Immature natural killer cell (primary cell): ENCODE results near the gene ZNF492. TPM values are rescaled to one million over a fixed set of nuclear protein-coding genes. Genes with fewer than 3 reads are reported as not detected.
"Not testable (repeated sequence)": the region's sequence is repeated elsewhere in the genome, so short reads cannot be mapped to it uniquely, and the experiment has no call there.

ENCODE experiments used
- DNase-seq, 3 donors: peaks; one replicate each; pipeline ENCODE4 v3.0.0; 2022; ENCODE audit warnings: mixed read lengths in 1 of 3
- H3K27ac Mint-ChIP-seq, 6 donors: one replicate each; pipeline ENCODE4 v1.8.0; 2020; ENCODE audit warnings: mixed read lengths in 6 of 6, mild to moderate bottlenecking in 5 of 6, inconsistent platforms in 4 of 6, moderate library complexity in 3 of 6
- H3K27me3 Mint-ChIP-seq, 3 donors: one replicate each; pipeline ENCODE4 v1.8.0; 2020 to 2021; ENCODE audit warnings: low read depth in 3 of 3, mild to moderate bottlenecking in 3 of 3, mixed read lengths in 3 of 3, moderate library complexity in 3 of 3, inconsistent platforms in 1 of 3
- H3K36me3 Mint-ChIP-seq, 3 donors: one replicate each; pipeline ENCODE4 v1.8.0; 2020; ENCODE audit warnings: mixed read lengths in 3 of 3, inconsistent platforms in 2 of 3, mild to moderate bottlenecking in 2 of 3
- H3K4me1 Mint-ChIP-seq, 2 donors: one replicate each; pipeline ENCODE4 v1.8.0; 2020; ENCODE audit warnings: inconsistent platforms in 2 of 2, mild to moderate bottlenecking in 2 of 2, mixed read lengths in 2 of 2, moderate library complexity in 1 of 2
- H3K4me3 Mint-ChIP-seq, 5 donors: one replicate each; pipeline ENCODE4 v1.8.0; 2020; ENCODE audit warnings: mild to moderate bottlenecking in 5 of 5, mixed read lengths in 5 of 5, inconsistent platforms in 3 of 5, moderate library complexity in 3 of 5
- H3K9me3 Mint-ChIP-seq, 6 donors: one replicate each; pipeline ENCODE4 v1.8.0; 2020; ENCODE audit warnings: mild to moderate bottlenecking in 6 of 6, mixed read lengths in 6 of 6, inconsistent platforms in 4 of 6, moderate library complexity in 3 of 6
- polyA plus RNA-seq, 3 donors: library from polyadenylated mRNA; unstranded; fragments of 300-500 nt; fragmentation: Illumina TruSeq; gene quantifications; one replicate each; pipeline ENCODE4 v1.2.3, GENCODE V29; 2021

Gene ZNF492
- polyA plus RNA-seq, 3 donors from 2014 or later, result 0.05 to 0.08 TPM; not detected in 1

DNA sequence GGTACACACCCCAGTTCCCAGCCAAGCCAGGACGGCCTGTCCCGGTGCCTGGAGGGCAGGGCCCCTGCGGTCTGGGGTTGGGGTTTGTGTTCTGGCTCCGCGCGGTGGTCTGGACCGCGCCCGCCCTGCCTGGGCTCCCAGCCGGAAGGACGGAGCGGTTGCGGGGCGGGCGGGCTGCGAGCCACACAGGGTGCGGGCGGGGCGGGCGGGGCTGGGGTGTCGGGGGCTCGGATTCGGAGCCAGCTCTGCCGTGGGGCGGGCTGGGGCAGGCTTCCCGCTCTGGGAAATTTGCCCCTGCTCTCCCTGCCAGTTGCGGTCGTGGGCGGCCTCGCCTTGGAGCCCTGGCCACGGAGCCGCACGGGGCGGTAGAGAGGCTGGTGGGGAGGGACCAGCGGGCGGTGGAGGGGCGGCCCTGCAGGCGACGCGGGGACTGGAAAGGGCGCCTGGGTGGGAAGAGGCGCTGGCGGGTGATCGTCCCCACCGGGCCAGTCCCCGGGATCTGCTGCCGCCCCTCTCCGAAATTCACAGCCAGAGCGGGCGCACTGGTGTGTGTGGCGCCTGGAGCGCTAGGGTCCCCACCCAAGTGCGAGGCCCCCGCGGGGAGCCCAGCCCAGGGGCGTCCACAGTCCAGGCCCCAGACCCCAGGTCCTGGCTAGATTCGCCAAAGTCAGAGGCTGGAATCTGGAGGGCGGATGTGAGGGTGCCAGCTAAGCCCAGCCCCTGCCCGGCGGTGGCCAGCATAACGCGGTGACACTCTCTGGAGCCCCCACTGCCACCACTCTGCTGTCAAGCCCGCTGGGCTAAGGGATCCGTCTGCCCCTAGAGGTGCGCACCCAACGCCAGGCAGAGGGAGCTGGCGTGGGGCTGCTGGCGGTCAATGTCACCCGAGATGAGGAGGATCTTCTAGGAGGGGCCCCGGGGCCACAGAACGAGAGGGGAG, 11.0 kb upstream of the ZNF492 start:
- Mint-ChIP-seq H3K27ac (no peak overlapping the region), H3K4me1 (no peaks in the 10 kb centered on the region), H3K4me3 (no peak overlapping the region), H3K9me3 (peaks cover 3 to 14% (median 9%) of the 10 kb centered on the region in 6 donors), H3K27me3 (peaks cover 0 to 5% (median 4%) of the 10 kb centered on the region in 3 donors), H3K36me3 (no peaks in the 10 kb centered on the region)
- no peak for DNase-seq

- Mint-ChIP-seq H3K36me3 (no peaks in the 10 kb centered on the region), H3K4me3 (no peak overlapping the region), H3K27me3 (peaks cover 0 to 5% (median 4%) of the 10 kb centered on the region in 3 donors), H3K27ac (no peak overlapping the region), H3K9me3 (peaks cover 3 to 10% (median 9%) of the 10 kb centered on the region in 6 donors), H3K4me1 (no peaks in the 10 kb centered on the region)
- no peak for DNase-seq
Measured at GRCh38 chr19:22623841-22624221, 10.3 kb upstream of the ZNF492 start.

GRCh38 chr19:22625266-22626035, 8.7 kb upstream of the ZNF492 start:
- H3K4me1 Mint-ChIP-seq, result no peaks in the 10 kb centered on the region
- H3K27ac Mint-ChIP-seq, result no peak overlapping the region
- peaks cover 0 to 10% (median 4%) of the 10 kb centered on the region in 6 donors for H3K9me3 Mint-ChIP-seq
- H3K36me3 Mint-ChIP-seq, result no peaks in the 10 kb centered on the region
- no peak overlapping the region for H3K4me3 Mint-ChIP-seq
- H3K27me3 Mint-ChIP-seq, result peaks cover 0 to 5% (median 0%) of the 10 kb centered on the region in 3 donors
- no peak for DNase-seq

- H3K4me3 Mint-ChIP-seq, result no peak overlapping the region
- H3K27me3 Mint-ChIP-seq, result peaks cover 0 to 5% (median 0%) of the 10 kb centered on the region in 3 donors
- H3K9me3 Mint-ChIP-seq, result peaks cover 0 to 5% (median 0%) of the 10 kb centered on the region in 6 donors
- no peak for DNase-seq
- H3K27ac Mint-ChIP-seq, result no peak overlapping the region
- no peaks in the 10 kb centered on the region for H3K36me3 Mint-ChIP-seq
- H3K4me1 Mint-ChIP-seq, result no peaks in the 10 kb centered on the region
Measured at GRCh38 chr19:22627526-22627925, 6.6 kb upstream of the ZNF492 start.

- Mint-ChIP-seq H3K4me3 (no peak overlapping the region), H3K4me1 (no peaks in the 10 kb centered on the region), H3K27ac (no peak overlapping the region), H3K36me3 (no peaks in the 10 kb centered on the region), H3K9me3 (peaks cover 0 to 5% (median 0%) of the 10 kb centered on the region in 6 donors), H3K27me3 (peaks cover 0 to 5% (median under 1%) of the 10 kb centered on the region in 3 donors)
- no peak for DNase-seq
Measured at GRCh38 chr19:22628401-22628800, 5.7 kb upstream of the ZNF492 start.

DNA sequence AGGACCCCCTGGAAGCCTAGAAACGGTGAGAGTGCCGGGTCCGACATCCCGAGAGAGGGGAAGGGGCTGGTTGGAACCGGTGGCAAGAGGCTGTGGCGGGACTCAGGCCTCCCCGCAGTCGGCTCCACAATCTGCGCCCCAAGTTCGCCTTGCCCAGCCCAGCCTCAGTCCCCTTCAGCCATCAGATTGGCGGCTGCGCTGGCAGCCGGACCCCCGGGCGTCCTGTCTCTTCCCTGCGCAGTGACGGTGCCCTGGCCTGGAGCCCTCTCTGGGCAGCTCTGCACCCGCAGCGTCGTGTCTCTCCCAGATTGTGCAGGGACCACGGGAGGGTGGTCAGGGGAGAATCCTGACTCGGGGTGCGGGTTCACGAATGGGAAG, 315 bp downstream of the ZNF492 start:
- Mint-ChIP-seq H3K36me3 (no peaks in the 10 kb centered on the region), H3K27ac (peak overlapping the region in 5 of 6 donors; percentile 46 to 90 (median 83)), H3K9me3 (peaks cover 0 to 6% (median under 1%) of the 10 kb centered on the region in 6 donors), H3K4me3 (peak overlapping the region; percentile 91 to 94 (median 93)), H3K4me1 (peaks cover 10 to 17% of the 10 kb centered on the region in 2 donors), H3K27me3 (peaks cover 2 to 5% (median 2%) of the 10 kb centered on the region in 3 donors)
- no peak for DNase-seq

GRCh38 chr19:22685493-22685892, 51.4 kb downstream of the ZNF492 start:
- H3K27ac Mint-ChIP-seq, H3K4me3 Mint-ChIP-seq, H3K36me3 Mint-ChIP-seq, H3K4me1 Mint-ChIP-seq, H3K27me3 Mint-ChIP-seq, DNase-seq: not testable (repeated sequence)
- peaks cover 15 to 60% (median 48%) of the 10 kb centered on the region in 6 donors for H3K9me3 Mint-ChIP-seq

- not testable (repeated sequence) for H3K4me1 Mint-ChIP-seq, H3K27ac Mint-ChIP-seq, DNase-seq, H3K36me3 Mint-ChIP-seq, H3K4me3 Mint-ChIP-seq, H3K27me3 Mint-ChIP-seq
- peaks cover 8 to 43% (median 30%) of the 10 kb centered on the region in 6 donors for H3K9me3 Mint-ChIP-seq
Measured at GRCh38 chr19:22702661-22703060, 68.5 kb downstream of the ZNF492 start.

DNA sequence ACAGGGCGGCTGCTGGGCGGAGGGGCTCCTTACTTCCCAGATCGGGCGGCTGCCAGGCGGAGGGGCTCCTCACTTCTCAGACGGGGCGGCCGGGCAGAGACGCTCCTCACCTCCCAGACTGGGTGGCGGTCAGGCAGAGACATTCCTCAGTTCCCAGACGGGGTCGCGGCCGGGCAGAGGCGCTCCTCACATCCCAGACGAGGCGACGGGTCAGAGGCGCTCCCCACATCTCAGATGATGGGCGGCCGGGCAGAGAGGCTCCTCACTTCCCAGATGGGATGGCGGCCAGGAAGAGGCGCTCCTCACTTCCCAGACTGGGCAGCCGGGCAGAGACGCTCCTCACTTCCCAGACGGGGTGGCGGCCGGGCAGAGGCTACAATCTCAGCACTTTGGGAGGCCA, 69.0 kb downstream of the ZNF492 start:
- H3K36me3 Mint-ChIP-seq, DNase-seq, H3K27ac Mint-ChIP-seq, H3K27me3 Mint-ChIP-seq, H3K4me3 Mint-ChIP-seq, H3K4me1 Mint-ChIP-seq: not testable (repeated sequence)
- peaks cover 8 to 40% (median 28%) of the 10 kb centered on the region in 6 donors for H3K9me3 Mint-ChIP-seq

DNA sequence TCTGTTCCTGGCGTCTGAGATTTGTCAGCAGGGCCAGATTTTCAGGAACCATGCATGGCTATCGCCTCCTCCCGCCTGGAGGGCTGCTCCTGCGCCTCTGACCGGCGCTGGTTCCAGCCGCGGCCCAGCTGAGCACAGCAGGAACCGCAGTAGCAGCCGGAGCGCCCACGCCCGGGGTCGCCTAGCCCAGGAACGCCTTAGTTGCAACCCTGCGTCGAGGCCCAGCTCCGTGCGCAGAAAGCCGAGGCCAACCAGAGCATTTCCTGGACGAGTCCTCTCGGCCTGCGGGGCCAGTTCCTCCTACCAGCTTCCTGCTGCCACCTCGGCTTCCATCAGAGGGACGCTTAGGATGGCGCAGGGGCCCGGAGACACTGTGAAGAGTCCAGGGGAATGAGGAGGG, 74.9 kb downstream of the ZNF492 start:
- no peak overlapping the region for H3K27ac Mint-ChIP-seq
- peaks cover 13 to 28% (median 20%) of the 10 kb centered on the region in 6 donors for H3K9me3 Mint-ChIP-seq
- DNase-seq, result no peak
- H3K4me3 Mint-ChIP-seq, result no peak overlapping the region
- H3K4me1 Mint-ChIP-seq, result no peaks in the 10 kb centered on the region
- H3K27me3 Mint-ChIP-seq, result no peaks in the 10 kb centered on the region
- no peaks in the 10 kb centered on the region for H3K36me3 Mint-ChIP-seq

Other genes with a start within 250 kb of the ZNF492 start
- under 1 TPM in 1 of 3 donors, not detected in 2; 0.10 TPM for gene ZNF98, start 212.0 kb upstream of the ZNF492 start, polyA plus RNA-seq
- not detected for gene ZNF99, start 149.8 kb downstream of the ZNF492 start, polyA plus RNA-seq
- gene ZNF723, start 198.0 kb downstream of the ZNF492 start, polyA plus RNA-seq, result not detected